ES-I3 (cell line): ENCODE data around the gene MUC6.

ENCODE experiments used
- H3K36me3 ChIP-seq: 2 replicates; pipeline ENCODE4 v1.6.1; 2013; ENCODE audit warnings: mild to moderate bottlenecking, low read length, control low read depth, moderate library complexity; ENCODE audit not compliant: insufficient read depth
- H3K4me1 ChIP-seq: 2 replicates; pipeline ENCODE4 v1.6.1; 2013; ENCODE audit warnings: mild to moderate bottlenecking, control low read depth, low read length; ENCODE audit not compliant: insufficient read depth
- H3K9ac ChIP-seq: 2 replicates; pipeline ENCODE4 v1.6.1; 2013; ENCODE audit warnings: low read depth, mild to moderate bottlenecking, low read length, moderate library complexity
- H3K9me3 ChIP-seq: 2 replicates; pipeline ENCODE4 v1.6.1; 2013; ENCODE audit warnings: mild to moderate bottlenecking, low read length, moderate library complexity; ENCODE audit not compliant: control insufficient read depth, insufficient read depth

MUC6 gene

GRCh38 chr11:968822-969221, 67.7 kb downstream of the MUC6 start:
- Histone ChIP-seq H3K9ac (no peak overlapping the region), H3K9me3 (no peaks in the 10 kb centered on the region), H3K4me1 (no peaks in the 10 kb centered on the region), H3K36me3 (peaks cover 11% of the 10 kb centered on the region)

GRCh38 chr11:967995-968751, 68.3 kb downstream of the MUC6 start:
- no peaks in the 10 kb centered on the region for H3K9me3 ChIP-seq
- no peak overlapping the region for H3K9ac ChIP-seq
- peaks cover 13% of the 10 kb centered on the region for H3K36me3 ChIP-seq
- no peaks in the 10 kb centered on the region for H3K4me1 ChIP-seq

GRCh38 chr11:965206-965775, 71.2 kb downstream of the MUC6 start:
- Histone ChIP-seq H3K9ac (no peak overlapping the region), H3K9me3 (no peaks in the 10 kb centered on the region), H3K36me3 (peaks cover 17% of the 10 kb centered on the region), H3K4me1 (no peaks in the 10 kb centered on the region)

GRCh38 chr11:963852-964251, 72.7 kb downstream of the MUC6 start:
- H3K4me1 ChIP-seq: no peaks in the 10 kb centered on the region
- H3K36me3 ChIP-seq: peaks cover 17% of the 10 kb centered on the region; the same call in 1 of the 2 replicates
- no peak overlapping the region for H3K9ac ChIP-seq
- H3K9me3 ChIP-seq: no peaks in the 10 kb centered on the region
